HG03064 (cell line): ENCODE results near the gene GPSM3.

Source experiments
- ATAC-seq: cut with Tn5 transposase; IDR thresholded peaks from one replicate; pipeline ENCODE4 v1.9.1; 2021; ENCODE audit warnings: low read depth; ENCODE audit not compliant: unreplicated experiment

Gene GPSM3

DNA sequence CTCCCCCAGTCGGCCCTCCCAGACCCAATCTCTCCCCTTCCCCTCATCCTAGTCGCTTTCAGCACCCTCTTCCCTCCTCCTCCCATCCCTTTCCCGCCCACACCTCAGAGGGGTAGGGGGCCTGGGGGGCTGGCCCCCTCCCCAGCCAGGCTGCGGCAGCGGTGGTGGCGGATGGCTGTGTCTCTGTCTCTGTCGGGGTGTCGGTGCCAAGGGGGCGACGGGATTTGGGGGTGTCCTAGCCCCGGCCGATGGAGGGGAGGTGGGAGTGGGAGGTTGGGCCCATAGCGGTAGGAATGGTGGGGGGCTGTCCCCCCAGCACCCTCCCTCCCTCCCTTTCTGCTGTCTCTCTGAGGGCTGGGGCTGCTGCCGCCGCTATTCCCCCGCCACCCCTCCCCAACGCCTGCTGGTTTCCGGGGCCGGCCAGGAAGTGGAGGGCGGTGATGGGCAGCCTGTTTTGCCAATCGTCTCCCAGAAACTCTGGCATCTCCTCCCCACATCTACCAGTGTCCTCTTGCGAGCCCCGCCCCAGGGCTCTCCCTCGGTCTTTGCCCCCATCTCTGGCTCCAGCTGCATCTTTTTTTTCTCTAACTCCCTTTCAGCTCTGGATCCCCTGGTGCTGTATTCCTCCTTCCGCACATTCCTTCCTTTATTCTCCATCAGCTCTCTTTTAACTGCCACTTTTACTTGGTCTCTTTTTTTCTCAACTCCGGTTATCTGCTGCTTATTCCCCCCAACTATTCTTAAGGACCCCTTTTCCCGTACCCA lies 16.6 kb downstream of the GPSM3 start, which contains the start of gene AGPAT1:
Gene AGPAT1 (minus strand): TSS at position 374 of the 765 bp plus-strand sequence. CDS start 4,588 bp downstream, outside the sequence.
- ATAC-seq: no peak

DNA sequence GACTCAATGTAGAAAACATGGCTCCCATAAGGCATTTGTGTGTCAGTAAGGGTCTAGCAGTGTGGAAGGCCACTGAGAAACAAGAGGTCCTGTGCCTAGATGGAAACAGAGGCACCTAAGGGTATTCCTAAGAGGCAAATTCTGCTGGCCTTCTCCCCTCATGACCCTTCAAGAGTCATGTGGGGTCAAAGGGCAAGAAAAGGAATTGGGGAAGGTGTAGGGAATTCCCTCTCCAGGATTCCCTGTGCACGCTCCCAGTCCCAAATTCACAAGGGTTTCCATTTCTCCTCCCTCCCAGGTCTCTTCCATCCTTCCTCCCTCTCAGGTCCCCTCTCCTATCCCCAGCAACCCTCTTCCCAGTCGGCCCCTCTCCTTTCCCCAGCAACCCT lies 17.1 kb downstream of the GPSM3 start:
- ATAC-seq: no peak

DNA sequence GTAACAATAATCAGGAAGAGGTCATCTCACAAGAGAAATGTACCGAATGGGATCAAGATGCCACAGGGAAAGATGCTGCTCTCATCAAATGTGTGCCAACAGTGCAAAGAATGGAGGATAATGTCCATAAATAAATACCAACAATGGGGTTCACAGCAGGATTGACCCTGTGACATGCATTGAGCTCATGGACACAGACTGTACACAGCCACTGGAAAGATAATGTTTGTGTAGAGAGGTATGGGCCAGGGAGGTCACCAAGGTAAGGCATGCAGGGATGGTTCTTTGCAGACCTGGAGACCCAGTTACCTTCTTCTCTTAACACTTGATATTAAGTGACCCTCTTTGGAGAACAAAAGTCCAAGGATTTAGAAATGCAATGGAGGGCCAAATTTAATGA lies 18.0 kb downstream of the GPSM3 start:
- no peak for ATAC-seq

DNA sequence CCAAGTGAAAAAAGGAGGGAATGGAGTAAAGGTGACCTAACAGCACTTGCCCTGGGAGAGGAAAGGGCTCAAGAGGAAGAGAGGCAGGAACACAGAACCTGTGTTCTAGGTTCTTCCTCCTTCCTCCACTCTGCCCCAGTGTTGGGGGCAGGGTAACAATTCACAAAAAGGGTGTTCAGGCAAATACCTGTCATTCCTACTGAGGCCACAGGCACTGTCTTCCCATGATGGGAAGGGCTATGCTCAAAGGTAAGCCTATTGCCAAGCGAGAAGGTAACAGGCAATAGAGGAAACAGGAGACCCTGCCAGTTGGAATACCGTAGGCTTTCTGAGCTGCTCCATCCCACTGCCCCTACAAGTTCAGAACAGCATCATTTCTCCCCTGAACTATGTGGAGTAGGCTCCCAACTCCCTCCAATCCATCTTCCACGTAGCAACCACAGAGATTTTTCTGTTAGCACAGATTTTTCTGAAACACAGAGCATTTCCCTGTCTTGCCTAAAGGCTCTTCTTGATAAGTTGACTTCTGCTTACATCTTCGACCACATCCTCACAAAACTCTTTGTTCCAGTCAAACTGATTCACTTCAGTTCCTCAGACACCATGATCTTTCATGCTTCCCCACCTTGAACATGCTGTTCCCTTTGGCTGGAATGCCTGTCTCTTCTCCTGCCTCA lies 19.3 kb downstream of the GPSM3 start:
- no peak for ATAC-seq

DNA sequence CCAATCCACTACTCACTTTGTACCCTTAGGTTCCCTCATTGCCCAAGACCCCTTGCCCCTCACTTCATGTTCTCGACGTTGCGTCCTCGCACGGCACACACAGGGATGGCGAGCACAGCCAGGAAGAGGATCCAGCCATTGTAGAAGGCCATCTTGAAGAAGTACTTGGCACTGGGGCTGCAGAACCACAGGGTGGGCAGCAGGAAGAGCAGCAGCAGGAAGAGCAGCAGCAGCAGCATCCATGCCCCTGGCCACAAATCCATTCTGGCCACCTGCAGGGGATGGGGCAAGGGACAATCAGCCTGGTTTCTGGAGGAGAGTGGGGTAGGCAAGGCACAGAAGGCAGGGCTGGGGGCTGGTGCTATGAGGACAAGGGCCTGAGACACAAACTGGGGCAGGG lies 21.2 kb downstream of the GPSM3 start:
- ATAC-seq: no peak

DNA sequence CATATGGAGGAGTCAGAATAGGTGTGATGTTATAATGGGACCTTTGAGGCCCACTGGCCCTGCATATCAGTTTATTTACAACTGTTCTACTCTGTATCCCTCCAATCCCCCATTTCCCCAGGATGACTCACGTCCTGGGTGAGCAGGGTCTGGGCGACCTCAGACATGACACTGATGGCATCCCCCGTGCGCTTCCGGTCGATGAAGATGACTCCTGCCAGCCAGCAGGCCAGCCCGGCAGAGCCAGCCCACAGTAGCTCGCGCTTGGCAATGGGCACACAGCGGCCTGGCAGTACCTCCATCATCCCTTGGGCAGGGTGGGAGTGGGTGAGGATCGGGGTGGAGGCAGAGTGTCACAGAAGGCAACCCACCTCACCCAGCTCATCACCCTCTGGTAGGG lies 22.1 kb downstream of the GPSM3 start:
- no peak for ATAC-seq

DNA sequence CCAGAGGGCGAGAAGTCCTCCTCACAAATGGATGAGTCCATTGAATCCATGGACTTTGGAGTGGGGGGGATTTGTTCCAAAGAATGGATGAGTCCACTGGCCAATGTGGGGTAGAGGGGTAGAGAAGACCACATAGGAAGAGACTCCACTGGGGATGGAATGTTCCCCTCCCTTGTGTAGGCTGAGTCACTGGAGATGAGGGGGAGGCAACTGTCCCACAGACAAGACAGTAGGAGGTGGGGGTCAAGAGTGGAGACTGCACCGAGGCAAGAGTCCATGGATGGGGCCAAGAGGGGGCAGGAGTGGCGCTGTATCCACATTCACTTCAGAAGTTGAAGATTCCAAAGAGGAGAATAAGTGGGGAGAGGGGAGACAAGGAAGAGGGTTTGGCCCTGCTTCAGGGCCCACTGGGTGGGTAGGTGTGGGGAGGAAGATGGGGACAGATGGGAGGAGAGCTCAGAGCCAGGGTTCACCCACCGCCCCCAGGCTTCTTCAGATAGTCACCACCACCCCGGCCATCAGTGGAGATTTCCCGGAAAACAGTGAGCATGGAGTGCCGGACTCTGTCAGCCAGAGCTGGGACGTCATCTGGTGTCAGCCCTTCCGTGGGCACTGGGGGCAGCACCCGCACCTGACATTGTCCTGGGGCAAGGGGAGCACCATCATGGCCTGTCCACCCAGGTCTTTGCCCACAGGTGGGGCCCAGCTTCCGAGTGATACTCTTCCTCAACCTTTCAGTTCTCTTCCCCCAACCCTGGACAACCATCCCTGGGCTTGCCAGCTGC lies 23.4 kb downstream of the GPSM3 start:
- ATAC-seq: no peak

DNA sequence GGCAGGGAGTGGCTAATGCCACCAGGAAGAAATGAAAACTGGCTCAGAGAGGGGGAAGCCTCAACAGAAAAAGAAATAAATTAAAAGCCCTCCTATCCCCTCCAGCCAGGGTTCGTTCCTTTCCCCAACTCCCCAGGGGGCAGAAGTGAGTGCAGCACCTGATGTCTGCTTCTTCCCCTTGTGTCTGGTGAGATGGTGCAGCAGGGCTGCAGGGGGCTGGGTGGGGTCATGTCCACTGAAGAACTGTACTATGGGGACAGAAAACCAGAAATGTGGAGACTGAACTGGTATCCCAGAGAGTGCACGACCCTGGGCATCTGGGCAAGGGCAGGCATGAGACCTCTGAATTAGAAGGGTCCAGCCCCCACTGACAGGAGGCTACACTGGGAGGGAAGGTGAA lies 24.1 kb downstream of the GPSM3 start:
- no peak for ATAC-seq

DNA sequence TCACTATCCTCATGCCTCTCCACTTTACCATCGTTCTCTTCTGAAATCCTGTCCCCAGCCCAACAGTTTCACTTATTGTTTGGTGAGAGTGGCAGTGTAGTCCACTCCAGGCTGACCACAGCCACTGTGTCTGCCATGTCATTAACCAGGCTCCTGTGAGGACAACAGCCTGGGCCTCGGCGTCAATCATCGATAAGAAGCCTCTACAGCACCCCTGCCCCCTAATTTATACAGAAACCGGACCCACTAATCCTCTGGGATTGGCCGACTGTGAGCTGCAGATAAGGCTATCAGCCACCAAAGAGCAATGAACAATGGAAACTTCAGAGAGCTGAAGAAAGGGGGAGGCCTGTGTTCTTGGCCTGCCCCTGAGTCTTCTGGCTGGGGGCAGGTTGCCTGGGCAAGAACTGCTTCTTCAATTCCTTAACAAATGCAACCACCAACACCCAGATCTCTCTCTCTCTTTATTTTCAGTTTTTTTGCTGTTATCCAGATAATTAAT lies 24.6 kb downstream of the GPSM3 start:
- ATAC-seq: no peak

DNA sequence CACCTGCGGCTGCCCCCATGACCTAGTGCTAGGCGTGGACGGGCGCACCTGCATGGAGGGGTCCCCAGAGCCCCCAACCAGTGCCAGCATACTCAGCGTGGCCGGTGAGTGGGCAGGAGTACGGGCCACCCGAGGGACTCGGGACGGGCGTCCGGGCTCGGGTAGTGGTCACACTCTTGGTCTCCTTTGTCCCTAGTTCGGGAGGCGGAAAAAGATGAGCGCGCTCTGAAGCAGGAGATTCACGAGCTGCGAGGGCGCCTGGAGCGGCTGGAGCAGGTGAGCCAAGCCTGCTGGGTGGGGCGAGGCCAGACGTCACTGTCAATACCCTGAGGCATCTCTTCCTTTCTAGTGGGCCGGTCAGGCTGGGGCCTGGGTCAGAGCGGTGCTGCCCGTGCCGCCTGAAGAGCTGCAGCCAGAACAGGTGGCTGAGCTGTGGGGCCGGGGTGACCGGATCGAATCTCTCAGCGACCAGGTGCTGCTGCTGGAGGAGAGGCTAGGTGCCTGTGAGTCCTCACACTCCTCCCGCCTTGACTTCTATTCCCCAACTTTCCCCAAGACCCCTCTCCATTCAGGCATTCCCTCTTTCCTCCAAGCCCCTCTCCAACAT lies 25.2 kb downstream of the GPSM3 start:
- ATAC-seq: no peak

DNA sequence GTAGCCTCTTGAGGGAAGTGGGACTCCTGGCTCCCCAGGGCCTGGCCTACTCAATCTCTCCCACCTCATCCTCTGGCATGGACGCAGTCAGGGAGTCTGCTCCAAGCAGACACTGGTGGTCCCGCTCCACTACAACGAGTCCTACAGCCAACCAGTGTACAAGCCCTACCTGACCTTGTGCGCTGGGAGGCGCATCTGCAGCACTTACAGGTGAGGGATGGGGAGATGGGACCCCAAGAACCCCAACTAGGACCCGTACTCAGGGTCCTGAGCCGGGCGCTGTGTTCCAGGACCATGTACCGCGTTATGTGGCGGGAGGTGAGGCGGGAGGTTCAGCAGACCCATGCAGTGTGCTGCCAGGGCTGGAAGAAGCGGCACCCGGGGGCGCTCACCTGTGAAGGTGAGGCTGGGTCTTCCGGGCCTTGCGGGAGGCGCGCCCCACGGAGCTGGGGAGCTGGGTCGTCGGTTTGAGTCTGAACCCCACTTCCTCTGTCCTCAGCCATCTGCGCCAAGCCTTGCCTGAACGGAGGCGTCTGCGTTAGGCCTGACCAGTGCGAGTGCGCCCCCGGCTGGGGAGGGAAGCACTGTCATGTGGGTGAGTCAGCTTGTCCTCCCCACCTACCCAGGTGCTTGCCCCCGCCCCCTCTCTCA lies 25.9 kb downstream of the GPSM3 start:
- ATAC-seq: no peak

DNA sequence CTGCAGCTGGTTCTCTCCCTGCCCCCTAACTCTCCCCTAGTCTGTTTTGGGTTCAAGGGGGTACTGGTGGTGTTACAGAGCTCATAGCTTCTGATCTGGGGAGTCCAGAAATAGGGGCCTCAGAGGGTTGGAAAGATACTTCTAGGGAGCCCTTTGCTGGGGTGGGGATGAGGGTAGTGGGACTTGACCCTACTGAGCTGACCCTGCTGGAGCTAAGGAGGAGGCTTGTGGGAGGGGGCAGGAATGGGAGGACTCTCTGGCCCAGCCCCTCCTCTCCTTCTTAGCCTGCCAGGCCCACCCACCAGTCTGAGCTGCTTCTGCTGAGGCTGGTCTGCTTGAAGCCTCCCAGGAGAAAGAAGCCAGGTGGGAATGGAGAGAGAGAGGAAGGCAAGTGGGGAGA lies 28.1 kb downstream of the GPSM3 start, which contains the start of gene EGFL8:
Gene EGFL8 (plus strand): TSS at position 301 of the 400 bp plus-strand sequence. CDS start 1,571 bp downstream, outside the sequence.
- ATAC-seq: no peak

DNA sequence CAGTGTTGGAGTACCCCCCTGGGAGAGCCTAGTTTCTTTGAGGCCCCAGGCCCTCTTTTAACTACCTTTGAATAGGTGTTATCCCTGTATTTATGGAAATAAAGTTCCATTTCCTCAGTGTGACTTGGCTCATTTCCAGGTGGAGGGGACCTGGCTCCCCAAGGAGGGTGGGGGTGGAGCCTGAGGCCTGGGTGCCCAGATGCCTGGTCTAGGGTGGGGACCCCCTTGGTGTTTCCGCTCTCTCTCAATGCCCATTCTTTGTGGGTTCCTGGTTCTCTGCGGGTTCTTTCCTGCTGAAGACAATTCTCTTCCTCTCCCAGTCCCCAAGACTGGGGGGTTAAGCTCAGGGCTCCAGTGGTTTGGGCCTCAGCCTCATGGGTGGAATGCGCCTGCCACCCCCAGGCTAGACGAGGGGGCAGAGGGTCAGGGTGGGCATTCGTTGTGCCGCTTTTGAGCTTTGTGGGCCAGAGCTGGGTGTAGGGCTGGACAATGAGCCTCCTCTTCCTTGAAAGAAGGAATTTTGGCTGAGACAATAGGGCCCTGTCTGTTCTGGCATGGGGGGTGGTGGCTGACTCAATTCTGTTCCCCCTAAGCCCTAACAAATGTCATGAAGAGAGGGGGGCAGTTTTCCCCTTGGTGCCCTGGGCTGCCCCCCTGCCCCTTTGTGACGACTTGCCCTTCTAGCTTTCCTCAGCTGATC lies 28.7 kb downstream of the GPSM3 start:
- no peak for ATAC-seq

DNA sequence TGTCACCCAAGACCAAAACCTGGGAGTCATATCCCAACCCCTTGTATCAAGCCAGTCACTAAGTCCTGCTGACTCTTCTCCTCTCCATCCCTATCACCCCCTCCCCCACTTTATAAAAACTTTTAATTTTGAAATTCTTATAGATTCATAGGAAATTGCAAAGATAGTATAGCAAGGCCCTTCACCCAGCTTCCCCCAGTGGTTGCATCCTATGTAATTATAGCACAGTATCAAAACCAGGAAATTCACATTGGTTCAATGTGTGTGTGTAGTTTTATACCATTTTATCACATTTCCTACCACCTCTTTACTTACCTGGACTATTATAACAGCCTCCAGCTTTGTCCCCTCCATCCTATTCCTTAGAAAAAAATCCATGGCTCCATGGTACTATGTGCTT lies 34.4 kb downstream of the GPSM3 start:
- no peak for ATAC-seq

DNA sequence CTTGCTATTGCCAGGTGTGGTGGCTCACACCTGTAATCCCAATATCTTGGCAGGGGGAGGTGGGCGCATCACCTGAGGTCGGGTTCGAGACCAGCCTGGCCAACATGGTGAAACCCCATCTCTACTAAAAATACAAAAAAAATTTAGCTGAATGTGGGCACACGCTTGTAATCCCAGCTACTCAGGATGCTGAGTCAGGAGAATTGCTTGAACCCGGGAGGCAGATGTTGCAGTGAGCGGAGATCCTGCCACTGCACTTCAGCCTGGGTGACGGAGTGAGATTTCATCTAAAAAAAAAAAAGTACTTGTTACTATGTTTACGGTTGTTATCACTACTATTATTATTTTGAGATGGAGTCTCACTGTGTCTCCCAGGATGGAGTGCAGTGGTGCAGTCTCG lies 35.6 kb downstream of the GPSM3 start:
- no peak for ATAC-seq

DNA sequence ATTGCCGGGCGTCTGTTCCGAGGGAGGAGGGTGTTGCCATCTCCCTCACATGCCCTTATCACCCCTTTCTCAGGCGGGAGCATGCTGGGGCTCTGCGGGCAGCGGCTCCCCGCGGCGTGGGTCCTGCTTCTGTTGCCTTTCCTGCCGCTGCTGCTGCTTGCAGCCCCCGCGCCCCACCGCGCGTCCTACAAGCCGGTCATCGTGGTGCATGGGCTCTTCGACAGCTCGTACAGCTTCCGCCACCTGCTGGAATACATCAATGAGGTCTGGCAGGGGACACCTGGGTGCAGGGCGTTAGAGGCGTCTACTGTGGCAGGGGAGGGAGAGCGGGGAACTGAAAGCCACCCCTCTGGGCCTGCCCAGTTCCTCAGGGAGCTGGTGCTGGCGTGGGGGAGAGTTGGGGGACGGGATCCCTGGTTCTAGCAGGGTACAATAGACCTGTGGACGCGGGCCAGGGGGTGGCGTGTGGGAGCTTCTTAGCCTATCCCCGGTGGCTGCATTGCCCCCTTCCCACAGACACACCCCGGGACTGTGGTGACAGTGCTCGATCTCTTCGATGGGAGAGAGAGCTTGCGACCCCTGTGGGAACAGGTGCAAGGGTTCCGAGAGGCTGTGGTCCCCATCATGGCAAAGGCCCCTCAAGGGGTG lies 37.8 kb downstream of the GPSM3 start:
- ATAC-seq: no peak

DNA sequence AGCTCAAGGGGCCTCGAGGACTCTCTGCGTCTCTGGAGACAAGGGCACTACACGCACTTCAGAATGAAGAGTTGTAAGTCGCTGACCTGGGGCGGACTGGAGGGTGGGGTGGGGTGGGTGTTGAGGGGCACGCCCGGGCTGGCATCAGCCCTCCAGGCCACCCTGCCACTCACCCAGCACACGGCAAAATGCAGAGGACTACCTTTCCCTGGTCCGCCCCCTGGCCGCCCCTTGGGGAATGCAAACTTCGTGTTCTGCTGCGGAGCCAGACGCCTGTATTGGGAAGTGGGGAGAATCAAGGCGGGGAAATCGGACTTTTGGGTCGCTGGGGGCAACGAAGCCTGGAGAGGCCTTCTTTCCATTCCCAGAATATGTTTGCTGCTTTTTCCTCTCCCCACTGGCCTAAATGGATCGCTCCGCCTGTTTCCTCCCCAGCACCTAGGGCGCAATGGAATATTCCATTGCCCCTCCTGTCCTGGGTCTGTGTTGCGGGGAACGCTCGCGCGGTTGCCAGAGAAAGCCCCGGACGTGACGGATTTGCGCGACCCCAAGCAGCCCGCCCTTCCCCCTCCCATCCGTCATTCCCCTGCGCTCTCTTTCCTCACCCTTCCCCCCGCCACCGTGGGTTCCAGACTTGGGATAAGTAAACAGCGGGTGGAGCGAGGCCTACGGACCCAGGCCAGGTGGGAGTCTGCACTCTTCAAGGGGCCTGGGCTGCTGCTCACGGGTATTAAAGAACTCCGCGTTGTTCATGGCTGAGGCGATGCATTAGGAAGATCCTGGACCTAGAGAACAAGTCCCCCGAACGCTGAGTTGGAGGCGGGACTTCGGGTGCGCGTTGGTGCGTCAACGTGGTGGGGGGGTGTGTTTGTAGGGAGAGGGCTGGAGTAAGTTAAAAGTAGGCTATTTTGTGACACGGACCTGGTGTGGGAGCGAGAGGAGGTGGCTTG lies 38.6 kb downstream of the GPSM3 start, which contains the start of gene PPT2:
Gene PPT2 (plus strand): TSS at position 578 of the 950 bp plus-strand sequence. CDS start 454 bp downstream, outside the sequence.
- ATAC-seq: no peak
